Stimulated activated memory B cell treated with anti-CD40 and anti-IgM and Interleukin-4, amounts not matched to agents 10 μg/mL and 1 μg/mL and 100 μg/mL, for 72 hours (primary cell): ENCODE data around the gene KLF13.
A peak's percentile ranks its signal among the peaks of the same experiment; 100 is the strongest.

ENCODE experiments used
- ATAC-seq: fragments of 150-1000 bp; cut with Tn5 transposase; 2 replicates; pipeline ENCODE4 v1.10.0; 2021
- H3K27ac Mint-ChIP-seq: one replicate; pipeline ENCODE4 v1.8.0; 2022; ENCODE audit warnings: mild to moderate bottlenecking, mixed read lengths
- H3K27me3 Mint-ChIP-seq: one replicate; pipeline ENCODE4 v1.8.0; 2022; ENCODE audit warnings: mixed read lengths
- H3K36me3 Mint-ChIP-seq: one replicate; pipeline ENCODE4 v1.8.0; 2022; ENCODE audit warnings: mixed read lengths
- H3K4me1 Mint-ChIP-seq: one replicate; pipeline ENCODE4 v1.8.0; 2022; ENCODE audit warnings: mixed read lengths
- H3K4me3 Mint-ChIP-seq: one replicate; pipeline ENCODE4 v1.8.0; 2022; ENCODE audit warnings: mild to moderate bottlenecking, moderate library complexity, mixed read lengths
- H3K9me3 Mint-ChIP-seq: one replicate; pipeline ENCODE4 v1.8.0; 2022; ENCODE audit warnings: mixed read lengths

The KLF13 gene

DNA sequence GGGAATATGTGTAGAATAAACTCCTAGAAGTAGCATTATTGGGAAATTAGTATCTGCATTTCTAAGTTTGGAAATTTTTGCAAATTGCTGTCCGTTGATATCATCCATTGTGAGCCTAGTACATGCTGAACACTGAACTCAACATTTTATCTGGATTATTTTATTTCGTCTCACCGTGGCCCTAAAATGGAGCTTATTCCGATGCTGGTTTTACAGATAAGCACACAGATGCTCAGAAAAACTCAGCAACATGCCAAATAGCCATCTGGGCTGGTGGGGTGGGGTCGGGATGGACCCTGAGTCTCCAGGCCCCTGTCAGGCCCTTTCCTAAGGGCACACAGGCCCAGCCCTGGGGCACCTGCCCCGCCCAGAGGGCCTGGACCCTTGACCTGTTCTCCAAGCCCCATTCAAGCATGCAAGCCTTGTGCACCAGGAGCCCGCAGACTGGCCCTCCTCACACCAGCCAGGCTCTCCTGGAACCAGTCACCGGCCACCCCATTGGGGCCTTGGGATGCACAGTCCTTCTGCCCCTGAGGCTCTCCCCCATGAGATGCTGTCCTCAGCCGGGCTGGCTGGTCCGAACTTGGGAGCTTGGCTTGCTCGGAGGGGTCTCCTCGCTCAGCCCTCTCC, 20.7 kb upstream of the KLF13 start:
- Mint-ChIP-seq H3K27me3 (no peaks in the 10 kb centered on the region), H3K4me1 (peaks cover 51% of the 10 kb centered on the region), H3K36me3 (no peaks in the 10 kb centered on the region), H3K27ac (peak overlapping the region; percentile 20), H3K9me3 (no peaks in the 10 kb centered on the region), H3K4me3 (no peak overlapping the region)
- no peak for ATAC-seq

DNA sequence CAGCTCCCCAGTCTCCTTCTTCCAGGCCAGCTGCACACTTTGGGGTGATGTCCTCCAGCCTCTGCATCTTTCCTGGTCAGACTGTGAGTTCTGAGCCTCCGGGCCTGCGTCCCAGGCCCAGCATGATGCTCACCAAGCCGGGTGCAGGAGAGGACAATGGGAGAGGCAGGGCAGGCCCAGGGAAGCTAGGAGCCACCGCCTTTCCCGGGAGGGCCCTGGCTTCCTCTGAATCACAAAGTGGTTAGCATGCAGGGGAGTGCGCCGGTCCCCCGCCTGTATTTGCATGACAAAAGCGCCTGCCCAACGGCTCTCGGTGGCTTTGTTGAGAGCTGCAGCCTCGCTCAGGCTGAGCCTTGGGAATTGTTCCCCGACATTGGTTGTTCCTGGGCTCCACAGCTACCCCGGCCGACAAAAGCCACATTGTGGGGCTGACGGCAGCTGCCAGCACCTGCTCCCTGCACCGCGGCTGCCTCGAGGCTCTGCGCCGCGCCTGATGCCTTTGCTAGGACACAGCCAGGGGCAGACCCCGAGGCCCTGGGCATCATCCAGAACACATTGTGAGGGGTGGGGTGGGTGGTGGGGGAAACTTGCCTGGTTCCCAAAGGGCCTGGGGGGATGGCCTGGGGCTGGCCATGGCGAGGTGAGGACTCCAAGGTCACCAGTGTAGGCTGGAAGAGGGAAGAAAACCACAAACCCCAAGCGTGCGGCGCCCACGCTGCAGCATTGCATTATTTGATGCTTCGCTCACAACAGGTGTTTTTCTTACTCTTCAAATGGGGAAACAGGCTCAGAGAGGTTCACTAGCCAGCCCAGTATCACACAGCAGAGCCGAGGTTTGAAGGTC, 20.0 kb upstream of the KLF13 start:
- no peak overlapping the region for H3K4me3 Mint-ChIP-seq
- no peaks in the 10 kb centered on the region for H3K9me3 Mint-ChIP-seq
- no peak for ATAC-seq
- no peak overlapping the region for H3K27ac Mint-ChIP-seq
- no peaks in the 10 kb centered on the region for H3K36me3 Mint-ChIP-seq
- peaks cover 45% of the 10 kb centered on the region for H3K4me1 Mint-ChIP-seq
- H3K27me3 Mint-ChIP-seq, result no peaks in the 10 kb centered on the region

DNA sequence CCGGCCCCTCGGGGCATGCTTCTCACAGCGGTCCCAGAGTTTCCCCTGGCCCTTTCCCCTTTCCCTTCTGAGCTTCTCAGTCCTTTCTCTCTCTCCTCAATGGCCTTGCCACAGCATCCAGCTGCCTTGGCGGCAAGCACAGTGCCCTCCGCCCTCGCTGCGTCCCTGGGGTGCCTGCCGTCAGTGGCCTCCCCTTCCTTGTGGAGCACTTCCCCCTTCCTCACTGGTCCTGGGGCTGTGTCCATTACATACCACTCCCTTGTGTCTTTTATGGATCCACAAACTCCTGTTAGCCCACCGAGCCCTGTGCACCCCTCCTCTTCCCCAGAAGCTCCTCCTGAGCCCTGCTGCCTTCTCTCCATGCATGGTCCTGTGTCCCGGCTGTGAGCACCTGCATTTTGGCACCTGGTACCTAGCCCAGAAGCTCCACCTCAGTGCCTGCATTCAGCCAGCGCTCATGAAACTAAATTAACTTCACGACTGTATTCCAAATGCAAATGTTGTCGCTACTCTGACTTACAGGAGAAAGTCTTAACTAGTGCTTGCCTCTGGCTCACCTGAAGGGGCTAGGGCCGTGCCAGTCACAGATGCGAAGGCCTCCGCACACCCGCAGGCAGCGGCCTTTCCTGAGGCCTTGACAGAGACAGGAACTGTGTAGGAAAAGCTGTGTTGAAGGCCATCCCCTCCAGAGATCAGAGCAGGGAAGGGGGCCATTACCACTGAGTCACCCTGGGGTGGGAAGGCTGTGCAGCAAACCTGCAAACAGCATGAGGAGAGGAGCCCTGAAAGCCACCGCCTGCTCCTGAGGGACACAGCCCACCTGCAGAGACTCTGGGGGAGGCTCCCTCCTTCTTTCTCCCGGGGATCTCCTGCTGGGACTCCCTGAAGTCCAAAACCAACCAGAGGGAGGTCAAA, 19.1 kb upstream of the KLF13 start:
- ATAC-seq, result no peak
- Mint-ChIP-seq H3K27me3 (no peaks in the 10 kb centered on the region), H3K27ac (peak overlapping the region; percentile 43), H3K4me1 (peaks cover 36% of the 10 kb centered on the region), H3K36me3 (no peaks in the 10 kb centered on the region), H3K4me3 (no peak overlapping the region), H3K9me3 (no peaks in the 10 kb centered on the region)

DNA sequence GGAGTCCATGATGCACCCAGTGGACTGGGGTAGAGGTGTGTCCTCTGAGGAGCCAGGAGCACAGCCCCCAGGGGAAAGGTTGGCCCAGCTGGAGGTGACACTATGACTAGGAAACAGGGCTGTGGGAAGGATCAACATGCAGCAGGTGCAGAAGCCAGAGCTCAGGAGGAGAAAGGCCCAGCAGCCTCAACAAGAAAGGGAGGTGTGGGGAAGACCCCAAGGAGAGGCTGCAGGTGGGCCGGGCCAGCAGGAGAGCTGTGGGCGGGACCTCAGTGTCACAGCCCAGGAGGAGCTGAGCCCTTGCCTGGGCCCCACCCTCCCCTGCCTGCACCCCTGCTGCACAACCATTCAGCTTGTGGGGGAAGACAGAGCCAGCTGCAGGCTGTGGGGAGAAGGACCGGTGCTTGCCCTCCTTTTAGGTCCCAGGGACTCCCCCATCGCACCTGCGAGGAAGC, 18.4 kb upstream of the KLF13 start:
- Mint-ChIP-seq H3K9me3 (no peaks in the 10 kb centered on the region), H3K4me3 (no peak overlapping the region)
- peak; percentile 70 for ATAC-seq

GRCh38 chr15:31309893-31310606, 16.6 kb upstream of the KLF13 start:
- H3K27me3 Mint-ChIP-seq, result no peaks in the 10 kb centered on the region
- no peak for ATAC-seq
- H3K36me3 Mint-ChIP-seq, result no peaks in the 10 kb centered on the region
- no peak overlapping the region for H3K4me3 Mint-ChIP-seq
- peaks cover 22% of the 10 kb centered on the region for H3K4me1 Mint-ChIP-seq
- H3K27ac Mint-ChIP-seq, result no peak overlapping the region
- no peaks in the 10 kb centered on the region for H3K9me3 Mint-ChIP-seq

More for the DNA sequence above, 18.4 kb upstream of the KLF13 start:
- Mint-ChIP-seq H3K27me3 (no peaks in the 10 kb centered on the region), H3K36me3 (no peaks in the 10 kb centered on the region), H3K4me1 (peaks cover 30% of the 10 kb centered on the region), H3K27ac (peak overlapping the region; percentile 43)

- ATAC-seq, result no peak
- Mint-ChIP-seq H3K27ac (no peak overlapping the region), H3K4me1 (peaks cover 22% of the 10 kb centered on the region), H3K27me3 (no peaks in the 10 kb centered on the region), H3K4me3 (no peak overlapping the region), H3K36me3 (no peaks in the 10 kb centered on the region), H3K9me3 (no peaks in the 10 kb centered on the region)
Measured at GRCh38 chr15:31311735-31312619, 14.7 kb upstream of the KLF13 start.

- H3K9me3 Mint-ChIP-seq, result no peaks in the 10 kb centered on the region
- H3K4me1 Mint-ChIP-seq, result peaks cover 9% of the 10 kb centered on the region
- H3K36me3 Mint-ChIP-seq, result no peaks in the 10 kb centered on the region
- H3K4me3 Mint-ChIP-seq, result no peak overlapping the region
- no peak overlapping the region for H3K27ac Mint-ChIP-seq
- ATAC-seq, result no peak
- no peaks in the 10 kb centered on the region for H3K27me3 Mint-ChIP-seq
Measured at GRCh38 chr15:31313223-31313622, 13.4 kb upstream of the KLF13 start.

DNA sequence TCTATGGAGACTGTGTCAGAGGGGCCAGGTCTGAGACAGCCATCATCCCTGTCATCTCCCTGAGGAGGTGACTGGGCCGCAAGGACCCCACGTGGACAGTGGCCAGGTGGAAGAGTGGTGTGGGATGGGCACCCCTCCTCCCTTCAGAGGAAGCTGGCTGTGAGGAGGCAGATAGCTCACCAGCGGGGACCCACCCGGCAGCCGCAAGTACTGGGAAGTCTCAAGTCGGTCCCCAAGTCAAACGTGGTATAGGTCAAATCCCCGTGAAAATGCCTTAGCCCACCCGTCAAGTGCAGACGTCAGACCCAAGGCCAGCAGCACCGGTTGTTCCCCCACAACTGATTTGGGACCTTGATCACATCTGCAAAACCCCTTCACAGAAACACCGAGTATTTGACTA, 12.3 kb upstream of the KLF13 start:
- H3K9me3 Mint-ChIP-seq, result no peaks in the 10 kb centered on the region
- no peak for ATAC-seq
- peaks cover 3% of the 10 kb centered on the region for H3K4me1 Mint-ChIP-seq
- no peaks in the 10 kb centered on the region for H3K27me3 Mint-ChIP-seq
- H3K36me3 Mint-ChIP-seq, result no peaks in the 10 kb centered on the region
- no peak overlapping the region for H3K4me3 Mint-ChIP-seq
- H3K27ac Mint-ChIP-seq, result no peak overlapping the region

DNA sequence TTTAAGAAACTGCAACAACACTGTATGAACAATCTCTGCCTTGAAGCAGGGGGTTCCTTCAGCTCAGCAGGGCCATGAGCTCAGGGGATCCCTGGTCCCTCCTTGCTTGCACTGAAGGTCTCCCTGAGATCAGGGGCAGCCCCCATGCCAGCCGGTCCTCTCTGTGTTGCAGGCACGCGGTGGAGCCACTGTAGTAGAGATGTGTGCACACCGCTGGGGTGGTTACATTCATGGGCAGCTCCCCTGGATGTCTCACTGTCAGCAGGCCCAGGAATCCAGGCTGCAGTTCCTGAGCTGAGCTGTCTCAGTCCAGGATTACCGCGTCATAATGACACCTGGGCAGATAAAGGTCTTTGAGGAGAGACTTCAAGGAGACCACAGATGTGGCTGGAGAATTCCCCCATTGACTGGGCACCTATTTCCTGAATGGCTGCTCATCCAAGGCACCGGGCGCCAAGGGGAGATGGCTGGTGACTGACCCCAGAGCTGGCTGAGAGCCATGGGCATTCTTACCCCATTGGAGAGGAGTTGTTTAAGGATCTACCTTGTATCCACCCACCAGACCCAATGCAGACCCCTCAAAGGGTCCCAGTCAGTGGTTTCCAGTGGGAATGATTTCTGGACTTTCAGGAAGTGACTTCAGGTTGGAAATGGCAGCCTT, 10.4 kb upstream of the KLF13 start:
- Mint-ChIP-seq H3K36me3 (no peaks in the 10 kb centered on the region), H3K27ac (peak overlapping the region; percentile 17), H3K9me3 (no peaks in the 10 kb centered on the region), H3K27me3 (no peaks in the 10 kb centered on the region), H3K4me3 (no peak overlapping the region), H3K4me1 (peaks cover 15% of the 10 kb centered on the region)
- no peak for ATAC-seq

DNA sequence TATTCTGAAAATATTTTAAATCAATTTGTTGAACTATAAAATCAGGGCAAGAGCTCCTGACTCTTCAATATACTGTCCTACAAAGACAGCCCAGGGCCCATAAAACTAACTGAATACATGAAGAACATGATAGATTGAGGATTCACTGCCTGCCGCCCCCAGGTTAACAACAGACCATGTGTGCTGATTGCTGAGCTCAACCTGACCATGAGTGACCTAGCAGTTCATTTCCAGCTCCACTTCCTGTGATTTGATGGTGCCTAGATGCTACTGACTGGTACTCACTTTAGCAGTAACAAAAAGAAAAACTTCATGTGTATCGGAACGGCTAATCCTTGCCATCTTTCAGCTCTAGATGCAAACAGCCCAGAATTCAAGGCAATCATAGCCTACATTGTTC, 9.6 kb upstream of the KLF13 start:
- H3K36me3 Mint-ChIP-seq, result no peaks in the 10 kb centered on the region
- no peaks in the 10 kb centered on the region for H3K27me3 Mint-ChIP-seq
- ATAC-seq, result no peak
- peaks cover 15% of the 10 kb centered on the region for H3K4me1 Mint-ChIP-seq
- H3K27ac Mint-ChIP-seq, result no peak overlapping the region
- no peaks in the 10 kb centered on the region for H3K9me3 Mint-ChIP-seq
- H3K4me3 Mint-ChIP-seq, result no peak overlapping the region

DNA sequence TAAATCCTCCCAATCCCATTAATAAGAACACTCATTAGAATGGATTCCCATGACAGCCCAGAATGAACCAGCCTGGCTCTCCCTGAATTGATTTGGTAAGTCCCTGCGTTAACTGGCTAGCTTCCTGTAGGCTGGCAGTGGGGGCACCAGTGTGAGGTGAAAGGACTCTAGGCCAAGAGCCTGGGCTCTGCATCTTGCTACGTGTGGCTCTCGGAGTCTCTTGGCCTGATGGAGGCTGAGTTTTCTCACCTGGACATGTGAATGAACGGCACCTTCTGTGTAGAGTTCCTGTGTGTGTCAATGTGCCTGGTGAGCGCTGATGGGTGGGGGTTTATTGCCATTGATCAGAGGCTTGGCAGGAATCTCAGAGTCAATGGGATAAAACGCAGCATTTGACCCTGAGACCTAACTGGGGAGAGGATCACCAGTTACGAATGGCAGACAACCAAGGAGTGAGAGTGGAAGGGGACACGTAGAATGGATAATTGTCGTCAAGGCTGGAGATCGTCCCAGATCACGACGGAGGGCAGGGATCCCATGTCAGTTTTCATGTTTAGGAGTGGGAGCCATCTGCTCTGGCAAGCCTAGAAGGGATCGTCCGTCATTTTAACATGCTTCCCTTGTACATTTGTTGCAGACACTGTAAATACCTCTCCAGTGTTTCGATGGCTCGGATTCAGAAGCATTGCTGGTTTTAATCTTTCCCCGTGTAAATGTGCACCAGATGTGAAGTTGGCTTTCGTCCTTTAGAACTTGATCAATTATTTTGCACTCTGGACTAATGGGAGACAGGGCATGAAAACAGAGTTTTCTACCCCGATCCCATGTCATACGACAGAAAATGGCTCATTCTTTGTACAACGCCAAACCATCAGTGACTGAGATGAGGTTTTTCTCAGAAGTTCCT, 9.0 kb upstream of the KLF13 start:
- H3K4me1 Mint-ChIP-seq, result peaks cover 19% of the 10 kb centered on the region
- H3K27me3 Mint-ChIP-seq, result no peaks in the 10 kb centered on the region
- no peak overlapping the region for H3K4me3 Mint-ChIP-seq
- no peak for ATAC-seq
- H3K36me3 Mint-ChIP-seq, result no peaks in the 10 kb centered on the region
- H3K27ac Mint-ChIP-seq, result no peak overlapping the region
- no peaks in the 10 kb centered on the region for H3K9me3 Mint-ChIP-seq

GRCh38 chr15:31318429-31318828, 8.2 kb upstream of the KLF13 start:
- no peak for ATAC-seq
- Mint-ChIP-seq H3K36me3 (no peaks in the 10 kb centered on the region), H3K4me3 (no peak overlapping the region), H3K27ac (no peak overlapping the region), H3K4me1 (peaks cover 26% of the 10 kb centered on the region), H3K9me3 (no peaks in the 10 kb centered on the region), H3K27me3 (no peaks in the 10 kb centered on the region)

- Mint-ChIP-seq H3K9me3 (no peaks in the 10 kb centered on the region), H3K4me1 (peaks cover 42% of the 10 kb centered on the region), H3K27me3 (no peaks in the 10 kb centered on the region), H3K36me3 (no peaks in the 10 kb centered on the region), H3K27ac (peak overlapping the region; percentile 69), H3K4me3 (no peak overlapping the region)
- no peak for ATAC-seq
Measured at GRCh38 chr15:31320022-31320421, 6.6 kb upstream of the KLF13 start.
